ENCODE results near the gene PGAP1.

- no peak for TF ChIP-seq CTCF (IDR thresholded peaks at IDR 0.05; ENCODE audit: insufficient read depth, low read length, poor library complexity, severe bottlenecking)
- no peak for TF ChIP-seq EZH2phosphoT487 (conservative IDR thresholded peaks at IDR 0.05; ENCODE audit: low read length)
These were observed 75.4 kb downstream of the PGAP1 start for GRCh38 chr2:196851088-196851487.
